PC-3 (cell line): ENCODE data around the gene SCAF4. TPM values are rescaled to one million over a fixed set of nuclear protein-coding genes. Genes with fewer than 3 reads are reported as not detected.

Experiments used
- ATAC-seq: fragments of 200-7000 bp; cut with Tn5 transposase; 2 replicates; pipeline ENCODE4 v1.9.1; 2020; ENCODE audit warnings: mild to moderate bottlenecking, moderate library complexity
- BruUV-seq: library from RNA; stranded (reverse); fragments of 400-500 nt; replicated peaks from 2 replicates; lab custom pipeline; 2021; lab: Mats Ljungman, UMichigan
- CTCF ChIA-PET: fragments of 300-600 bp; sonication (Branson Sonifier 250); formaldehyde crosslinking; loops from one replicate; lab custom pipeline; 2022; ENCODE audit warnings: antibody characterized with exemption; lab: Charles Lee
- POLR2A ChIA-PET: fragments of 300-600 bp; sonication (Branson Sonifier 250); formaldehyde crosslinking; loops from one replicate; lab custom pipeline; 2022; ENCODE audit warnings: antibody characterized with exemption; ENCODE audit not compliant: unreplicated experiment; lab: Charles Lee
- DNase-seq: peaks from one replicate; pipeline ENCODE4 v3.0.0-alpha.2; 2015
- H2AFZ ChIP-seq: fragments of 300-600 bp; sonication (generic); 2 replicates; pipeline ENCODE4 v1.6.0; 2016; ENCODE audit warnings: antibody characterized with exemption, low read length
- H3F3A ChIP-seq: fragments of 300-600 bp; sonication (generic); one replicate; pipeline ENCODE4 v1.6.0; 2017; ENCODE audit warnings: antibody characterized with exemption, low read length, control low read depth, mild to moderate bottlenecking; ENCODE audit not compliant: unreplicated experiment
- H3K27ac ChIP-seq: fragments of 300-600 bp; sonication (generic); 2 replicates; pipeline ENCODE4 v1.5.1; 2016; ENCODE audit warnings: mild to moderate bottlenecking, low read length
- H3K27me3 ChIP-seq: fragments of 300-600 bp; sonication (generic); 2 replicates; pipeline ENCODE4 v1.6.1; 2016; ENCODE audit warnings: low read length, mixed read lengths
- H3K36me3 ChIP-seq: fragments of 300-600 bp; sonication (generic); 2 replicates; pipeline ENCODE4 v1.6.1; 2016; ENCODE audit warnings: low read depth, mixed run types, low read length, mixed read lengths
- H3K4me1 ChIP-seq: fragments of 300-600 bp; sonication (generic); 2 replicates; pipeline ENCODE4 v1.5.1; 2016; ENCODE audit warnings: low read length; ENCODE audit not compliant: insufficient read depth
- H3K4me2 ChIP-seq: fragments of 300-600 bp; sonication (generic); 2 replicates; pipeline ENCODE4 v1.6.0; 2016; ENCODE audit warnings: low read length
- H3K4me3 ChIP-seq: fragments of 300-600 bp; sonication (generic); 2 replicates; pipeline ENCODE4 v1.5.1; 2016; ENCODE audit warnings: mild to moderate bottlenecking, low read length, mixed read lengths
- H3K79me2 ChIP-seq: fragments of 300-600 bp; sonication (generic); 2 replicates; pipeline ENCODE4 v1.6.1; 2017; ENCODE audit warnings: low read length, mixed read lengths
- H3K9ac ChIP-seq: fragments of 300-600 bp; sonication (generic); 2 replicates; pipeline ENCODE4 v1.6.0; 2016; ENCODE audit warnings: mild to moderate bottlenecking, low read length
- H3K9me2 ChIP-seq: fragments of 300-600 bp; sonication (generic); replicated peaks from 2 replicates; pipeline ENCODE4 v1.6.1; 2016; ENCODE audit warnings: mixed run types, low read length, mixed read lengths
- H3K9me3 ChIP-seq: fragments of 300-600 bp; sonication (generic); 2 replicates; pipeline ENCODE4 v1.6.1; 2016; ENCODE audit warnings: low read length, mixed read lengths
- H4K20me1 ChIP-seq: fragments of 300-600 bp; sonication (generic); 2 replicates; pipeline ENCODE4 v1.6.1; 2016; ENCODE audit warnings: low read length, mixed read lengths
- EZH2 ChIP-seq: fragments of 300-600 bp; sonication (generic); IDR thresholded peaks from one replicate; pipeline ENCODE4 v1.6.1; 2017; ENCODE audit warnings: antibody characterized with exemption, mild to moderate bottlenecking, low read length; ENCODE audit not compliant: unreplicated experiment
- EZH2phosphoT487 ChIP-seq: fragments of 300-600 bp; sonication (generic); IDR thresholded peaks from 2 replicates; pipeline ENCODE4 v1.6.1; 2018; ENCODE audit warnings: mild to moderate bottlenecking, antibody characterized with exemption, low read length, borderline replicate concordance
- intact Hi-C: fragments of 100-400 bp; cut with micrococcal nuclease; formaldehyde crosslinking; loops from 2 replicates; pipeline ENCODE4 v1.9.0; 2023
- total RNA-seq: library from RNA; depleted of rRNA; stranded (reverse); fragments of >200 nt; gene quantifications from 2 replicates; pipeline ENCODE4 v1.2.3, GENCODE V29; 2014
- TF ChIP-seq, protein P1 (sequence below): fragments of 300-600 bp; sonication (generic); conservative IDR thresholded peaks from 2 replicates; pipeline ENCODE4 v1.5.1; 2017; ENCODE audit warnings: antibody characterized with exemption, low read depth, mild to moderate bottlenecking, low read length

Gene SCAF4
- total RNA-seq, 1 experiment from 2014 or later, result 11.2 TPM

DNA sequence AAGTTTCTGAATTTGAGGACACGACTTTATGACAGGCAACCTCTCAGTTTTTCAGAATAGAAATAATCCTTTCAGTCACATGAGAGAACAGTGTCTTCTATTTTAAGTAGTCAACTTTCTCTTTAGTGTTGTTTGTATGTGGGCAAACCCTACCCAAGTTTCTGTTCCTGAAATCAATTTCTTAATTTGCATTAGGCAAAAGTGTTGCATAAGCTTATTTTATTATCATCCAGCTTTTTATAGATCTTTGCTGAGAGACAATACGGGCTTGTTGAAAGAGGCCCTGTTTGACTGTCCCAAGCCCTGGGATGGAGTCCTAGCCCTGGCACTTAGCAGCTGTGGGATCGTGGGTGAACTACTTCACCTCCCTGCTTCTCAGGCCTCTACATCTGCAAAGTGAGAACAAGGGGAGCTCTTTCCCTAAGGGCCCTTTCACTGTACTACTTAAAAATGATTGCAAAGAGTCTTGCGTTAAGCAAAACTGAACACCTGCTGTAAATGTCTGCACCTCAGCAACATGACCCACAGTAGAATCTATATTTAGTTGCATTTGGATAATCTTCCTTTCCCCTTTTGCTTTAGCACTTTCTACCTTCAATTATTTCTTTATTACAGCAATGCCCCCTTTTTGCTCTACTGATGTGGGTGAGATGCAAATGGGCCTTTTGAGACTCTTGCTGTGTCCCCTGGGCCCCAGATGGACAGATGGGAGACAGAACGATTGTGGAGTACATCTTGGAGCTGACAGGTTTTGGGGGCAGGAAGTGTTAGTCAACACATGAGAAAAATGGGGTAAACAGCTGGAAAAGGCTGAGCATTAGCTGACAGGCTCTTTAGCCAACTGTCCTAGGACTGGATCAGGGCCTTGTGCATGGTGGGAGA is 41.0 kb upstream of the SCAF4 start:
- H3K4me1 ChIP-seq, result no peaks in the 10 kb centered on the region
- no peaks in the 10 kb centered on the region for H3F3A ChIP-seq
- no peaks in the 10 kb centered on the region for H3K27me3 ChIP-seq
- H3K79me2 ChIP-seq, result no peaks in the 10 kb centered on the region
- no TSS peak for BruUV-seq
- intact Hi-C loops, result no loop called here
- ChIA-PET CTCF (interaction anchor here (1.0 kb wide), 1 partner anchor 8 kb away, joined by 3 read pairs; no protein-coding TSS in a partner anchor), POLR2A (no interaction called here)
- TF ChIP-seq, protein P1, sequence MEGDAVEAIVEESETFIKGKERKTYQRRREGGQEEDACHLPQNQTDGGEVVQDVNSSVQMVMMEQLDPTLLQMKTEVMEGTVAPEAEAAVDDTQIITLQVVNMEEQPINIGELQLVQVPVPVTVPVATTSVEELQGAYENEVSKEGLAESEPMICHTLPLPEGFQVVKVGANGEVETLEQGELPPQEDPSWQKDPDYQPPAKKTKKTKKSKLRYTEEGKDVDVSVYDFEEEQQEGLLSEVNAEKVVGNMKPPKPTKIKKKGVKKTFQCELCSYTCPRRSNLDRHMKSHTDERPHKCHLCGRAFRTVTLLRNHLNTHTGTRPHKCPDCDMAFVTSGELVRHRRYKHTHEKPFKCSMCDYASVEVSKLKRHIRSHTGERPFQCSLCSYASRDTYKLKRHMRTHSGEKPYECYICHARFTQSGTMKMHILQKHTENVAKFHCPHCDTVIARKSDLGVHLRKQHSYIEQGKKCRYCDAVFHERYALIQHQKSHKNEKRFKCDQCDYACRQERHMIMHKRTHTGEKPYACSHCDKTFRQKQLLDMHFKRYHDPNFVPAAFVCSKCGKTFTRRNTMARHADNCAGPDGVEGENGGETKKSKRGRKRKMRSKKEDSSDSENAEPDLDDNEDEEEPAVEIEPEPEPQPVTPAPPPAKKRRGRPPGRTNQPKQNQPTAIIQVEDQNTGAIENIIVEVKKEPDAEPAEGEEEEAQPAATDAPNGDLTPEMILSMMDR, result no peak
- TF ChIP-seq EZH2 (no peak), EZH2phosphoT487 (no peak)
- no peak for ATAC-seq
- H3K4me3 ChIP-seq, result no peak overlapping the region
- no peak for DNase-seq
- H2AFZ ChIP-seq, result no peak overlapping the region
- H4K20me1 ChIP-seq, result no peaks in the 10 kb centered on the region
- no peaks in the 10 kb centered on the region for H3K9me3 ChIP-seq
- no peaks in the 10 kb centered on the region for H3K9me2 ChIP-seq
- H3K4me2 ChIP-seq, result no peak overlapping the region
- no peak overlapping the region for H3K9ac ChIP-seq
- H3K36me3 ChIP-seq, result no peaks in the 10 kb centered on the region
- H3K27ac ChIP-seq, result no peak overlapping the region

DNA sequence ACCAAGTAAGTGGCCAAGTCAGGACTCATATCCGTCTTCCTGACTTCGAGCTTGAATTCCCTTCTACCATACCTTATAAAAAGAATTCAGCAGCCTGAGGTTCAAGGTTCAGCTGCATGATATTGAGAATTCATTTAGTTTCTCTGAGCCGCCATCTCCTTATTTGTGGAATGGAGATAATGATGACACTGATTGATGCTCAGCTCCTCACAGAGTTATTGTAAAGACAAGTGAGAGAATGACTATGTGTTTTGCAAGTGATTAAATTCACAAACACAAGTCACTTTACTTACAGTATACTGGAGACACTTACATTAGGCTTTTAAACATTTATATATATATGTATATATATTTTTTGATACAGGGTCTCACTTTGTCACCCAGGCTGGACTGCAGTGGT is 39.8 kb upstream of the SCAF4 start:
- no peaks in the 10 kb centered on the region for H3F3A ChIP-seq
- TF ChIP-seq, protein P1, result no peak
- TF ChIP-seq EZH2phosphoT487 (no peak), EZH2 (no peak)
- H3K9me2 ChIP-seq, result no peaks in the 10 kb centered on the region
- no peak overlapping the region for H3K9ac ChIP-seq
- no peak overlapping the region for H3K27ac ChIP-seq
- H3K9me3 ChIP-seq, result no peaks in the 10 kb centered on the region
- H3K79me2 ChIP-seq, result no peaks in the 10 kb centered on the region
- CTCF ChIA-PET, result no interaction called here
- ATAC-seq, result no peak
- POLR2A ChIA-PET, result no interaction called here
- no peaks in the 10 kb centered on the region for H4K20me1 ChIP-seq
- no peak overlapping the region for H3K4me3 ChIP-seq
- H3K4me1 ChIP-seq, result no peaks in the 10 kb centered on the region
- no peak for DNase-seq
- intact Hi-C loops, result no loop called here
- no peak overlapping the region for H3K4me2 ChIP-seq
- no peaks in the 10 kb centered on the region for H3K27me3 ChIP-seq
- no TSS peak for BruUV-seq
- no peaks in the 10 kb centered on the region for H3K36me3 ChIP-seq
- H2AFZ ChIP-seq, result no peak overlapping the region

DNA sequence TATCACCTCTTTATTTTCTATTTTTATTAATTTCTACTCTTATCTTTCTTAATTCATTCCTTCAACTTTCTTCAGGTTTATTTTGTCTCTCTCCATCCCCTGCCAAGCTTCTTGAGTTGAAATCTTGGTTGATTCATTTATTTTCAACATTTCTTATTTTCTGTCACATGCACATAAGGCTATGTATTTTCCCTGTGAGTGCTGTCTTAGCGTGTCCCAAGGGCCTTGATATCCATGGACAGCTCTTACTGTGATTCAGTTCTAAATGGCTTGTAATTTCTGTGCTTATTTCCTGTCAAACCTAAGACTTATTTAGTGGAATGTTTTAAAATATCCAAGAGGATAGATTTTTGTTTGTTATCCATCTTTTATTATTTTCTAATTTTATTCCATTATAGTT is 36.8 kb upstream of the SCAF4 start:
- CTCF ChIA-PET, result no interaction called here
- no peak for ATAC-seq
- no peak for TF ChIP-seq EZH2phosphoT487
- TF ChIP-seq, protein P1, result no peak
- TF ChIP-seq EZH2, result no peak
- no peaks in the 10 kb centered on the region for H4K20me1 ChIP-seq
- no peaks in the 10 kb centered on the region for H3K9me2 ChIP-seq
- no peaks in the 10 kb centered on the region for H3K4me1 ChIP-seq
- no peak overlapping the region for H2AFZ ChIP-seq
- no peak overlapping the region for H3K4me2 ChIP-seq
- no TSS peak for BruUV-seq
- no peaks in the 10 kb centered on the region for H3K79me2 ChIP-seq
- H3K27ac ChIP-seq, result no peak overlapping the region
- intact Hi-C loops, result no loop called here
- no peak overlapping the region for H3K9ac ChIP-seq
- H3K9me3 ChIP-seq, result no peaks in the 10 kb centered on the region
- POLR2A ChIA-PET, result no interaction called here
- DNase-seq, result no peak
- no peaks in the 10 kb centered on the region for H3K36me3 ChIP-seq
- H3K27me3 ChIP-seq, result no peaks in the 10 kb centered on the region
- H3K4me3 ChIP-seq, result no peak overlapping the region
- no peaks in the 10 kb centered on the region for H3F3A ChIP-seq
